ENCODE data around the gene RPN2. TPM values are rescaled to one million over a fixed set of nuclear protein-coding genes. Genes with fewer than 3 reads are reported as not detected.

Gene RPN2
- total and polyA plus RNA-seq, 2 of the 13 experiments (the other 11 are each of a cell fraction or from before 2014, with no cell fraction given) = 587 to 1,818 TPM

DNA sequence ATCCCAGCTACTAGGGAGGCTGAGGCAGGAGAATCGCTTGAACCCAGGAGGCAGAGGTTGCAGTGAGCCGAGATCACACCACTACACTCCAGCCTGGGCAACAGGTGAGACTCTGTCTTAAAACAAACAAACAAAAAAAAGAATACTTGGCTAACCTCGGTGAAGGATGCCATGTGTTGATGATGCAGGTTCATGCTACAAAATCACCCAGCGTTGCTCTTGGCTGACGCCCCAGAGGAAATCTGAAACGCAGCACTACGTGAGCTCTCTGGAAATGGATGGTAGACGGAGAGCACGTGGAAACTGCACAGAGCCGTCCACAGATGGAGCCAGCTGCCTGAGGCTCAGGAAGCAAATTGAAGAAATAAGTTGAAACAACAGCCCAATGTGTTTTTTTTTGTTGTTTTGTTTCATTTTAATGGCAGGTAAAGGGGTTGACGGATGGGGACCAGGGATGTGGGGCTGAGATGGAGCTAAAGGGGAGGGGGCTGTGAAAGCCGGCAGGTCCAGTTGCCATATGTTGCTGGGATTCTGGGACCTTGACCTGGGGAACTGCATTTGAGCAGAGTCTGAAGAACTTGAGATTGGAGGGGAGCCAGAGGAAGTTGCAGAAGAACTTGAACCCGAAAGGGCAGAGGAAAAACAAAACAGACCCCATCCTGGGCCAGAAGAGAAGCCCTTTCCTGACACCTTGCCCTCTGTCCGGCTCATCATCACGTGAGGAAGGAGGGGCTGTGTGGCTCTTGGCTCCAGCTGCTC, 97.5 kb downstream of the RPN2 start (continued):
- no peak for TF ChIP-seq HNF4G (IDR thresholded peaks at IDR 0.05; ENCODE audit: borderline replicate concordance, low read depth, low read length)
- TF ChIP-seq HNF4G (CRISPR knock-in tag; IDR thresholded peaks at IDR 0.05; ENCODE audit: borderline replicate concordance, low read depth) = no peak
- peak; percentile 89 for TF ChIP-seq ZNF501 (CRISPR knock-in tag; IDR thresholded peaks at IDR 0.05)
- peak; percentile 40; the same call in 1 of the 2 replicates for TF ChIP-seq SMC3 (IDR thresholded peaks at IDR 0.05; ENCODE audit: low read length)
- TF ChIP-seq, protein P1, sequence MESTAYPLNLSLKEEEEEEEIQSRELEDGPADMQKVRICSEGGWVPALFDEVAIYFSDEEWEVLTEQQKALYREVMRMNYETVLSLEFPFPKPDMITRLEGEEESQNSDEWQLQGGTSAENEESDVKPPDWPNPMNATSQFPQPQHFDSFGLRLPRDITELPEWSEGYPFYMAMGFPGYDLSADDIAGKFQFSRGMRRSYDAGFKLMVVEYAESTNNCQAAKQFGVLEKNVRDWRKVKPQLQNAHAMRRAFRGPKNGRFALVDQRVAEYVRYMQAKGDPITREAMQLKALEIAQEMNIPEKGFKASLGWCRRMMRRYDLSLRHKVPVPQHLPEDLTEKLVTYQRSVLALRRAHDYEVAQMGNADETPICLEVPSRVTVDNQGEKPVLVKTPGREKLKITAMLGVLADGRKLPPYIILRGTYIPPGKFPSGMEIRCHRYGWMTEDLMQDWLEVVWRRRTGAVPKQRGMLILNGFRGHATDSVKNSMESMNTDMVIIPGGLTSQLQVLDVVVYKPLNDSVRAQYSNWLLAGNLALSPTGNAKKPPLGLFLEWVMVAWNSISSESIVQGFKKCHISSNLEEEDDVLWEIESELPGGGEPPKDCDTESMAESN (CRISPR knock-in tag; conservative IDR thresholded peaks at IDR 0.05) = no peak
- TF ChIP-seq SP1 (IDR thresholded peaks at IDR 0.05) = no peak
- TF ChIP-seq SP1 (CRISPR knock-in tag; IDR thresholded peaks at IDR 0.05) = no peak
- TF ChIP-seq SOX6 (IDR thresholded peaks at IDR 0.05) = no peak
- 0 out of 2 replicates have a peak, but pooled peaks have one; percentile 10 for TF ChIP-seq SOX6 (CRISPR knock-in tag; IDR thresholded peaks at IDR 0.05)
- no peak for TF ChIP-seq RFXANK (CRISPR knock-in tag; IDR thresholded peaks at IDR 0.05)
- peak; percentile 68 for TF ChIP-seq RARA (CRISPR knock-in tag; IDR thresholded peaks at IDR 0.05)
- TF ChIP-seq ZBTB20 (CRISPR knock-in tag; IDR thresholded peaks at IDR 0.05; ENCODE audit: borderline replicate concordance, low read depth) = peak; percentile 45; the same call in 1 of the 2 replicates
- 0 out of 4 replicates have a peak, but pooled peaks of 1 of the 2 experiments have one; percentile 1 for TF ChIP-seq EP300 (IDR thresholded peaks at IDR 0.05; ENCODE audit: low read depth in 2 of 2, low read length in 2 of 2)
- no peak for TF ChIP-seq EP300 (CRISPR knock-in tag; IDR thresholded peaks at IDR 0.05; ENCODE audit: borderline replicate concordance)
- no peak for TF ChIP-seq PHF8 (CRISPR knock-in tag; IDR thresholded peaks at IDR 0.05)
- TF ChIP-seq MYPOP (CRISPR knock-in tag; IDR thresholded peaks at IDR 0.05) = no peak
- no peak for TF ChIP-seq ZNF20 (CRISPR knock-in tag; IDR thresholded peaks at IDR 0.05)
- TF ChIP-seq ELF3 (CRISPR knock-in tag; IDR thresholded peaks at IDR 0.05) = no peak
- TF ChIP-seq MIER3 (CRISPR knock-in tag; IDR thresholded peaks at IDR 0.05; ENCODE audit: borderline replicate concordance) = no peak
- no peak for TF ChIP-seq ZNF660 (CRISPR knock-in tag; IDR thresholded peaks at IDR 0.05; ENCODE audit: borderline replicate concordance, low read depth)
- peak; percentile 15; the same call in 1 of the 2 replicates for TF ChIP-seq RXRA (CRISPR knock-in tag; IDR thresholded peaks at IDR 0.05)
- no peak for TF ChIP-seq ZNF629 (CRISPR knock-in tag; conservative IDR thresholded peaks at IDR 0.05)

All from HepG2 (cell line).